HepG2 (cell line): Measurements from ENCODE around the gene ZNF180.
"Not testable (repeated sequence)": the region's sequence is repeated elsewhere in the genome, so short reads cannot be mapped to it uniquely, and the experiment has no call there.

Source experiments
- CTCF ChIP-seq: sonication (generic); formaldehyde crosslinking; IDR thresholded peaks from 2 replicates; pipeline ENCODE4 v1.5.0; 2020; ENCODE audit warnings: mild to moderate bottlenecking, missing genetic modification reagents, moderate library complexity
- JUNB ChIP-seq: sonication (generic); formaldehyde crosslinking; IDR thresholded peaks from 2 replicates; pipeline ENCODE4 v1.8.0; 2022; ENCODE audit warnings: missing genetic modification reagents, mild to moderate bottlenecking, borderline replicate concordance
- PHF21A ChIP-seq: sonication (generic); formaldehyde crosslinking; IDR thresholded peaks from 2 replicates; pipeline ENCODE4 v1.5.0; 2020; ENCODE audit warnings: mild to moderate bottlenecking, missing genetic modification reagents
- RNF219 ChIP-seq: sonication (generic); formaldehyde crosslinking; IDR thresholded peaks from 2 replicates; pipeline ENCODE4 v1.5.0; 2020; ENCODE audit warnings: mild to moderate bottlenecking, missing genetic modification reagents
- SRSF1 ChIP-seq: fragments of 200-400 bp; formaldehyde crosslinking; optimal IDR thresholded peaks from 2 replicates; pipeline ENCODE3; 2017; ENCODE audit warnings: mild to moderate bottlenecking, low read depth, low read length, moderate library complexity
- TAF1 ChIP-seq: sonication (generic); formaldehyde crosslinking; IDR thresholded peaks from 2 replicates; pipeline ENCODE4 v1.4.0; 2020; ENCODE audit warnings: missing genetic modification reagents
- TEAD2 ChIP-seq: sonication (generic); formaldehyde crosslinking; IDR thresholded peaks from 2 replicates; pipeline ENCODE4 v1.9.0; 2021; ENCODE audit warnings: missing genetic modification reagents
- ZFP62 ChIP-seq: sonication (generic); formaldehyde crosslinking; IDR thresholded peaks from 2 replicates; pipeline ENCODE4 v1.4.0; 2020; ENCODE audit warnings: missing genetic modification reagents
- ZKSCAN8 ChIP-seq: IDR thresholded peaks from 2 replicates; pipeline ENCODE4 v1.6.1; 2016; ENCODE audit warnings: borderline replicate concordance, missing genetic modification reagents, missing compliant biosample characterization
- ZNF775 ChIP-seq: sonication (generic); formaldehyde crosslinking; IDR thresholded peaks from 2 replicates; pipeline ENCODE4 v1.4.0; 2020; ENCODE audit warnings: missing genetic modification reagents, mild to moderate bottlenecking, moderate library complexity, borderline replicate concordance

DNA sequence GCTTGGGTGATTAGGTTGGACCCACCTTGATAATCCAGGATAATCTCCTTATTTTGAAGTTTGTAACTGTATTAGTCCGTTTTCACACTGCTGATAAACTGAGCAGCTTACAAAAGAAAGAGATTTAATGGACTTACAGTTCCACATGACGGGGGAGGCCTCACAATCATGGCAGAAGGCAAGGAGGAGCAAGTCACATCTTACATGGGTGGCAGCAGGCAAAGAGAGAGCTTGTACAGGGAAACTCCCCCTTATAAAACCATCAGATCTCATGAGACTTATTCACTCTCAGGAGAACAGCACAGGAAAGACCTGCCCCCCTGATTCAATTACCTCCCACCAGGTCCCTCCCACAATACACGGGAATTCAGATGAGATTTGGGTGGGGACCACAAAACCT is 35.0 kb upstream of the ZNF180 start:
- not testable (repeated sequence) for TF ChIP-seq RNF219 (CRISPR knock-in tag); ZNF775; CTCF (CRISPR knock-in tag); PHF21A (CRISPR knock-in tag); TEAD2 (CRISPR knock-in tag); JUNB (CRISPR knock-in tag); SRSF1; ZFP62 (CRISPR knock-in tag); TAF1; ZKSCAN8 (CRISPR knock-in tag)
